NCI-H226 (cell line): ENCODE data around the gene FSTL1.
A peak's percentile ranks its signal among the peaks of the same experiment; 100 is the strongest.
"Not testable (repeated sequence)": the region's sequence is repeated elsewhere in the genome, so short reads cannot be mapped to it uniquely, and the experiment has no call there.

Experiments
- DNase-seq: peaks from one replicate; pipeline ENCODE4 v3.0.0-alpha.2; 2015

FSTL1 gene

GRCh38 chr3:120416868-120417267 lies 33.9 kb downstream of the FSTL1 start:
- DNase-seq = no peak

- DNase-seq = no peak
These were observed 35.0 kb downstream of the FSTL1 start for GRCh38 chr3:120415756-120416155.

- no peak for DNase-seq
These were observed 40.3 kb downstream of the FSTL1 start for GRCh38 chr3:120410541-120410940.

GRCh38 chr3:120410116-120410515 lies 40.7 kb downstream of the FSTL1 start:
- no peak for DNase-seq

- DNase-seq = no peak
These were observed 43.1 kb downstream of the FSTL1 start for GRCh38 chr3:120407508-120408287.

- no peak for DNase-seq
These were observed 45.9 kb downstream of the FSTL1 start for GRCh38 chr3:120404876-120405275.

- DNase-seq = no peak
These were observed 48.5 kb downstream of the FSTL1 start for GRCh38 chr3:120402257-120402656.

- no peak for DNase-seq
These were observed 51.4 kb downstream of the FSTL1 start for GRCh38 chr3:120399372-120399771.

GRCh38 chr3:120396469-120396868 lies 54.3 kb downstream of the FSTL1 start:
- DNase-seq = no peak

- no peak for DNase-seq
These were observed 56.4 kb downstream of the FSTL1 start for GRCh38 chr3:120394347-120394746.

- DNase-seq = no peak
These were observed 57.0 kb downstream of the FSTL1 start for GRCh38 chr3:120393761-120394160.

- DNase-seq = no peak
These were observed 57.5 kb downstream of the FSTL1 start for GRCh38 chr3:120393243-120393642.

GRCh38 chr3:120382941-120383447 lies 67.8 kb downstream of the FSTL1 start:
- no peak for DNase-seq

GRCh38 chr3:120381503-120381902 lies 69.3 kb downstream of the FSTL1 start:
- DNase-seq = no peak

- DNase-seq = not testable (repeated sequence)
These were observed 72.8 kb downstream of the FSTL1 start for GRCh38 chr3:120377948-120378347.

- DNase-seq = no peak
These were observed 80.3 kb downstream of the FSTL1 start for GRCh38 chr3:120370463-120370862.

GRCh38 chr3:120369037-120369467 lies 81.7 kb downstream of the FSTL1 start:
- DNase-seq = no peak

- no peak for DNase-seq
These were observed 82.6 kb downstream of the FSTL1 start for GRCh38 chr3:120368172-120368571.

GRCh38 chr3:120364821-120365220 lies 86.0 kb downstream of the FSTL1 start:
- peak; percentile 11 for DNase-seq

GRCh38 chr3:120364101-120364500 lies 86.7 kb downstream of the FSTL1 start:
- DNase-seq = no peak

- no peak for DNase-seq
These were observed 93.0 kb downstream of the FSTL1 start for GRCh38 chr3:120357807-120358206.

GRCh38 chr3:120355486-120355885 lies 95.3 kb downstream of the FSTL1 start:
- no peak for DNase-seq

- no peak for DNase-seq
These were observed 97.3 kb downstream of the FSTL1 start for GRCh38 chr3:120353463-120353862.

GRCh38 chr3:120352017-120352416 lies 98.8 kb downstream of the FSTL1 start:
- no peak for DNase-seq

- DNase-seq = peak; percentile 28
These were observed 100.3 kb downstream of the FSTL1 start for GRCh38 chr3:120350401-120350941.
